MCF 10A (cell line): ENCODE measurements around the gene PTPRN2. TPM values are rescaled to one million over a fixed set of nuclear protein-coding genes. Genes with fewer than 3 reads are reported as not detected.
"Not testable (repeated sequence)": the region's sequence is repeated elsewhere in the genome, so short reads cannot be mapped to it uniquely, and the experiment has no call there.

Experiments
- BruUV-seq: library from RNA; stranded (reverse); fragments of 400-500 nt; replicated peaks from 2 replicates; lab custom pipeline; 2021; lab: Mats Ljungman, UMichigan
- CTCF ChIA-PET: fragments of 300-600 bp; sonication (Branson Sonifier 250); formaldehyde crosslinking; extraction: SDS; loops from one replicate; lab custom pipeline; 2021; ENCODE audit warnings: antibody characterized with exemption, inconsistent platforms; lab: Yijun Ruan, JAX
- POLR2A ChIA-PET: fragments of 300-600, 350-650 bp; sonication (Branson Sonifier 250); formaldehyde crosslinking; extraction: SDS; loops from one replicate; lab custom pipeline; 2020; ENCODE audit warnings: antibody characterized with exemption, inconsistent platforms; lab: Yijun Ruan, JAX
- DNase-seq: peaks from one replicate; pipeline ENCODE4 v3.0.0-alpha.2; 2018; ENCODE audit not compliant: unreplicated experiment
- H3K27ac Mint-ChIP-seq: one replicate; pipeline ENCODE4 v1.8.0; 2022; ENCODE audit warnings: mild to moderate bottlenecking, low read depth, mixed read lengths; ENCODE audit not compliant: unreplicated experiment
- H3K27me3 Mint-ChIP-seq: one replicate; pipeline ENCODE4 v1.8.0; 2022; ENCODE audit warnings: mixed read lengths; ENCODE audit not compliant: insufficient read depth, unreplicated experiment
- H3K36me3 Mint-ChIP-seq: one replicate; pipeline ENCODE4 v1.8.0; 2022; ENCODE audit warnings: mild to moderate bottlenecking, moderate library complexity, mixed read lengths; ENCODE audit not compliant: insufficient read depth, unreplicated experiment
- H3K4me1 Mint-ChIP-seq: one replicate; pipeline ENCODE4 v1.8.0; 2022; ENCODE audit warnings: mixed read lengths; ENCODE audit not compliant: insufficient read depth, unreplicated experiment
- H3K4me3 Mint-ChIP-seq: one replicate; pipeline ENCODE4 v1.8.0; 2022; ENCODE audit warnings: mild to moderate bottlenecking, moderate library complexity, mixed read lengths; ENCODE audit not compliant: unreplicated experiment
- H3K9me3 Mint-ChIP-seq: one replicate; pipeline ENCODE4 v1.8.0; 2022; ENCODE audit warnings: mixed read lengths; ENCODE audit not compliant: unreplicated experiment
- intact Hi-C: fragments of 100-400 bp; cut with micrococcal nuclease; formaldehyde crosslinking; loops from 2 replicates; pipeline ENCODE4 v1.14.1; 2022
- total RNA-seq: library from RNA; stranded (reverse); gene quantifications from 2 replicates; pipeline ENCODE4 v1.2.3, GENCODE V29; 2022
- TF ChIP-seq, protein P1 (sequence below): fragments of 200-600 bp; IDR thresholded peaks from one replicate; pipeline ENCODE4 v1.8.0; 2022; ENCODE audit warnings: antibody characterized with exemption, mild to moderate bottlenecking; ENCODE audit not compliant: unreplicated experiment

PTPRN2 gene
- total RNA-seq, 1 experiment from 2014 or later: 4.5 TPM

DNA sequence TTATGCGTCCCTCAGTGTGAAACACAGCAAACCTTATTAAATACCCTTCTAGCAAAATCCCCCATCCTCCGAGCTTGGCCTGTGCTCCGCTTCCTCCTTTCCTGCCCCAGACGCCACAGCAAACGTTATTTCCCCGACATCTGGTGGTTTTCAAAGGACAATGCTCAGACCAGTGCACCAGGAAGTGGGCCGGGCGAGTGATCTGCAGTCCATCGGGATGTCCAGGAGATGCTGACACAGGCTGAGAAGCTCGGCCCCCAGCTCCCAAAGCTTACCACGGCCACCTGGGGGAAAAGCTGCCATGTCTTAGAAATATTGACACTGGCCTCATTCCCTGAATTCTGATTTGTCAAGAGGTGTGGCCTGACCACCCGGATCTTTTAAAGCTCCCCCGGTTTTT lies 129.5 kb downstream of the PTPRN2 start:
- Mint-ChIP-seq H3K9me3 (peaks cover 23% of the 10 kb centered on the region), H3K27me3 (peaks cover 4% of the 10 kb centered on the region), H3K4me3 (no peak overlapping the region), H3K36me3 (peaks cover 5% of the 10 kb centered on the region), H3K4me1 (no peaks in the 10 kb centered on the region), H3K27ac (no peak overlapping the region)
- POLR2A ChIA-PET: no interaction called here
- no TSS peak for BruUV-seq
- CTCF ChIA-PET: interaction anchor here (1.0 kb wide), 1 partner anchor 50 kb away, joined by 4 read pairs; no protein-coding TSS in a partner anchor
- no peak for DNase-seq
- TF ChIP-seq, protein P1, sequence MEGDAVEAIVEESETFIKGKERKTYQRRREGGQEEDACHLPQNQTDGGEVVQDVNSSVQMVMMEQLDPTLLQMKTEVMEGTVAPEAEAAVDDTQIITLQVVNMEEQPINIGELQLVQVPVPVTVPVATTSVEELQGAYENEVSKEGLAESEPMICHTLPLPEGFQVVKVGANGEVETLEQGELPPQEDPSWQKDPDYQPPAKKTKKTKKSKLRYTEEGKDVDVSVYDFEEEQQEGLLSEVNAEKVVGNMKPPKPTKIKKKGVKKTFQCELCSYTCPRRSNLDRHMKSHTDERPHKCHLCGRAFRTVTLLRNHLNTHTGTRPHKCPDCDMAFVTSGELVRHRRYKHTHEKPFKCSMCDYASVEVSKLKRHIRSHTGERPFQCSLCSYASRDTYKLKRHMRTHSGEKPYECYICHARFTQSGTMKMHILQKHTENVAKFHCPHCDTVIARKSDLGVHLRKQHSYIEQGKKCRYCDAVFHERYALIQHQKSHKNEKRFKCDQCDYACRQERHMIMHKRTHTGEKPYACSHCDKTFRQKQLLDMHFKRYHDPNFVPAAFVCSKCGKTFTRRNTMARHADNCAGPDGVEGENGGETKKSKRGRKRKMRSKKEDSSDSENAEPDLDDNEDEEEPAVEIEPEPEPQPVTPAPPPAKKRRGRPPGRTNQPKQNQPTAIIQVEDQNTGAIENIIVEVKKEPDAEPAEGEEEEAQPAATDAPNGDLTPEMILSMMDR: no peak
- intact Hi-C loops: no loop called here

DNA sequence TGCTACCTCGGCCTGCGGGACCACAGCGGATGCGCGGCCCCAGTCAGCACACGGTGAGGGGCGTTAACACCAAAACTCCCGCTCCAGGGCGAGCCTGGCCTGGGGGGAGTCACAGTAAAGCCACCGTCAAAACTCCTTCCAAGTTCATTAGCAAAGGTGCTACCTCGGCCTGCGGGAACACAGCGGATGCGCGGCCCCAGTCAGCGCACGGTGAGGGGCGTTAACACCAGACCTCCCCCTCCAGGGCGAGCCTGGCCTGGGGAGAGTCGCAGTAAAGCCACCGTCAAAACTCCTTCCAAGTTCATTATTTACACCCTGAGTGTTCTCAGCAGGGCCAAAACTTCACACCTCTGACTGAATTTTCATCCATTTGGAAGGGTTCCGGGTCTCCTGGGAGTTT lies 130.0 kb downstream of the PTPRN2 start:
- H3K27ac Mint-ChIP-seq, POLR2A ChIA-PET, H3K36me3 Mint-ChIP-seq, H3K27me3 Mint-ChIP-seq, BruUV-seq, H3K4me3 Mint-ChIP-seq, H3K4me1 Mint-ChIP-seq, intact Hi-C loops, DNase-seq: not testable (repeated sequence)
- CTCF ChIA-PET: interaction anchor here (1.0 kb wide), 1 partner anchor 50 kb away, joined by 4 read pairs; no protein-coding TSS in a partner anchor
- peaks cover 21% of the 10 kb centered on the region for H3K9me3 Mint-ChIP-seq

DNA sequence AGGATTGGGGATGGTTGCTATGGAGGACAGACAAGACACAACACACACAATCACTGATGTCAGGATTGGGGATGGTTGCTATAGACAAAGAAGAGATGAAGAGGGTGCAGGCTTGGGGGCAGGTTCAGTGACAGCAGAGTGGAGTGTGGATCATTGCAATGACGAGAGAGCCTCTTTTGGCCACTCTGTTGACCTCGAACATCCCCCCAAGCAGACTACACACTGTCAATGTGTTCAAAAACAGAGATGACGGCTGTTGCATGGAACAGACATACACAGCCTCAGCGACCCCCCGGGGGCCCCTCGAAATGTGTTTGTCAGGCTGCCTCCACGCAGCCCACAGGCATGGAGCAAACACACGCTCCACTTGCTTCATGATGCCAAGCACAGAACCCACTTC lies 133.0 kb downstream of the PTPRN2 start:
- no TSS peak for BruUV-seq
- DNase-seq: no peak
- CTCF ChIA-PET: no interaction called here

DNA sequence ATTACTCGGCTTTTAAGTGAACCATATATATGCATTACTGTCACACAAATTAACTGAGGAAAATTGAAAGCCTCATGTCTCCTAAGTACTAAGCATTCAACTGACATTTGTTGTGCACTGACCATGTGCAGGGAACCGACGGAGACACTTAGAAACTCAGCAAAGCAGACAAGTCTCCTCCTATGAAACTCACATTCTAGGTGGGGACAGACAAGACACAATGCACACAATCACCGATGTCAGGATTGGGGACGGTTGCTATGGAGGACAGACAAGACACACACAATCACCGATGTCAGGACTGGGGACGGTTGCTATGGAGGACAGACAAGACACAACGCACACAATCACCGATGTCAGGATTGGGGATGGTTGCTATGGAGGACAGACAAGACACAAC lies 134.0 kb downstream of the PTPRN2 start:
- no peak overlapping the region for H3K27ac Mint-ChIP-seq
- H3K4me1 Mint-ChIP-seq: no peaks in the 10 kb centered on the region
- BruUV-seq: no TSS peak
- CTCF ChIA-PET: no interaction called here
- H3K4me3 Mint-ChIP-seq: no peak overlapping the region
- H3K9me3 Mint-ChIP-seq: peaks cover 27% of the 10 kb centered on the region
- no peaks in the 10 kb centered on the region for H3K27me3 Mint-ChIP-seq
- TF ChIP-seq, protein P1: no peak
- peaks cover 5% of the 10 kb centered on the region for H3K36me3 Mint-ChIP-seq
- no peak for DNase-seq
- intact Hi-C loops: no loop called here
- POLR2A ChIA-PET: no interaction called here

More for the DNA sequence above, 133.0 kb downstream of the PTPRN2 start:
- peaks cover 27% of the 10 kb centered on the region for H3K9me3 Mint-ChIP-seq
- H3K27ac Mint-ChIP-seq: no peak overlapping the region
- H3K36me3 Mint-ChIP-seq: peaks cover 5% of the 10 kb centered on the region
- H3K27me3 Mint-ChIP-seq: no peaks in the 10 kb centered on the region
- intact Hi-C loops: no loop called here
- no peaks in the 10 kb centered on the region for H3K4me1 Mint-ChIP-seq
- POLR2A ChIA-PET: no interaction called here
- TF ChIP-seq, protein P1: no peak
- H3K4me3 Mint-ChIP-seq: no peak overlapping the region

DNA sequence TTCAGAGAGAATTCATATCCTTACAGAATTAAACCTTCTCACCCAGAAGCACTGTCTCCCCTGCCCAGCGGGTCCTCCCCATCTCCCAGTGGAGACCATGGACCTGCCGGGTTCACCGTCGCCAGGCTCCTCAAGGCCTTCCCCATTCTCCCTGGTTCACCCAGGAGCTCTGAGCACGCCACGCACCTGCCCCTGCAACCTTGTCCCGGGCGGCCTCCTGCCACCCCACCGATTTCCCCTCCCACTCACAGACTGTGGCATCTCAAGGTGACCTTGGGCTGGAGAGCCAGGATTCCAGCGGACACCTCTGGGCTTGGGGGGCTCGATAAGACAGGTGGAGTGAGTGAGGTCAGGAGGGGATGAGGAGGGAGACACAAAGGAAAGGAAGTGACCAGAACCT lies 135.3 kb downstream of the PTPRN2 start:
- H3K27ac Mint-ChIP-seq: no peak overlapping the region
- H3K27me3 Mint-ChIP-seq: no peaks in the 10 kb centered on the region
- DNase-seq: no peak
- intact Hi-C loops: no loop called here
- H3K4me1 Mint-ChIP-seq: no peaks in the 10 kb centered on the region
- ChIA-PET POLR2A (no interaction called here), CTCF (no interaction called here)
- no peak overlapping the region for H3K4me3 Mint-ChIP-seq
- peaks cover 27% of the 10 kb centered on the region for H3K9me3 Mint-ChIP-seq
- peaks cover 5% of the 10 kb centered on the region for H3K36me3 Mint-ChIP-seq
- no TSS peak for BruUV-seq
- TF ChIP-seq, protein P1: no peak
